WTC11 (cell line): ENCODE measurements around the gene GASK1A. TPM values are rescaled to one million over a fixed set of nuclear protein-coding genes. Genes with fewer than 3 reads are reported as not detected.

Source experiments
- ATAC-seq: fragments of 200-7000 bp; cut with Tn5 transposase; 2 replicates; pipeline ENCODE4 v1.10.0; 2021; ENCODE audit warnings: mild to moderate bottlenecking, moderate library complexity
- CTCF ChIA-PET: fragments of 300-600 bp; sonication (Branson Sonifier 250); formaldehyde crosslinking; loops from one replicate; lab custom pipeline; 2021; ENCODE audit warnings: antibody characterized with exemption; lab: Charles Lee
- POLR2A ChIA-PET: fragments of 350-600 bp; sonication (Branson Sonifier 250); formaldehyde crosslinking; loops from one replicate; lab custom pipeline; 2021; ENCODE audit warnings: antibody characterized with exemption; lab: Charles Lee
- DNase-seq: peaks from one replicate; pipeline ENCODE4 v3.0.0; 2021; ENCODE audit warnings: low spot score
- H3K27ac Mint-ChIP-seq: 2 replicates; pipeline ENCODE4 v1.8.0; 2021; ENCODE audit warnings: mixed read lengths
- H3K27me3 Mint-ChIP-seq: 2 replicates; pipeline ENCODE4 v1.8.0; 2021; ENCODE audit warnings: low read depth, mild to moderate bottlenecking, moderate library complexity, mixed read lengths
- H3K36me3 Mint-ChIP-seq: 2 replicates; pipeline ENCODE4 v1.8.0; 2021; ENCODE audit warnings: mixed read lengths
- H3K4me1 Mint-ChIP-seq: 2 replicates; pipeline ENCODE4 v1.8.0; 2022; ENCODE audit warnings: mixed read lengths
- H3K4me3 Mint-ChIP-seq: 2 replicates; pipeline ENCODE4 v1.8.0; 2021; ENCODE audit warnings: mild to moderate bottlenecking, moderate library complexity, mixed read lengths
- H3K9me3 Mint-ChIP-seq: 2 replicates; pipeline ENCODE4 v1.8.0; 2021; ENCODE audit warnings: mixed read lengths
- AR ChIP-seq: fragments of 250-450 bp; sonication (Bioruptor Pico); IDR thresholded peaks from 2 replicates; pipeline ENCODE4 v1.9.0; 2021; ENCODE audit warnings: mild to moderate bottlenecking
- ARID4B ChIP-seq: sonication (generic); formaldehyde crosslinking; IDR thresholded peaks from 2 replicates; pipeline ENCODE4 v1.8.0; 2023; ENCODE audit warnings: missing genetic modification reagents, mild to moderate bottlenecking, borderline replicate concordance
- ATF1 ChIP-seq: sonication (generic); formaldehyde crosslinking; IDR thresholded peaks from 2 replicates; pipeline ENCODE4 v1.8.1; 2023; ENCODE audit warnings: mild to moderate bottlenecking, moderate library complexity, missing genetic modification reagents
- CDX4 ChIP-seq: fragments of 250-450 bp; sonication (Bioruptor Pico); IDR thresholded peaks from 2 replicates; pipeline ENCODE4 v1.9.0; 2021; ENCODE audit warnings: moderate library complexity, mild to moderate bottlenecking, inconsistent platforms, borderline replicate concordance
- CREM ChIP-seq: sonication (generic); formaldehyde crosslinking; IDR thresholded peaks from 2 replicates; pipeline ENCODE4 v1.8.1; 2022; ENCODE audit warnings: mild to moderate bottlenecking, missing genetic modification reagents, moderate library complexity
- CTCF ChIP-seq: fragments of 200-600 bp; IDR thresholded peaks from 2 replicates; pipeline ENCODE4 v1.8.0; 2022; ENCODE audit warnings: antibody characterized with exemption
- ELF4 ChIP-seq: sonication (generic); formaldehyde crosslinking; IDR thresholded peaks from 2 replicates; pipeline ENCODE4 v1.8.1; 2022; ENCODE audit warnings: low read depth, mild to moderate bottlenecking, moderate library complexity, missing genetic modification reagents
- MXD4 ChIP-seq: fragments of 250-450 bp; sonication (Bioruptor Pico); IDR thresholded peaks from 2 replicates; pipeline ENCODE4 v1.8.0; 2021; ENCODE audit warnings: mild to moderate bottlenecking, moderate library complexity, borderline replicate concordance
- NFYB ChIP-seq: sonication (generic); formaldehyde crosslinking; conservative IDR thresholded peaks from 2 replicates; pipeline ENCODE4 v1.8.0; 2022; ENCODE audit warnings: low read depth, missing genetic modification reagents
- NR1H2 ChIP-seq: sonication (generic); formaldehyde crosslinking; IDR thresholded peaks from 2 replicates; pipeline ENCODE4 v1.9.0; 2021; ENCODE audit warnings: mild to moderate bottlenecking, moderate library complexity, missing genetic modification reagents
- OVOL2 ChIP-seq: fragments of 250-450 bp; sonication (Bioruptor Pico); IDR thresholded peaks from 2 replicates; pipeline ENCODE4 v1.9.0; 2021; ENCODE audit warnings: mild to moderate bottlenecking, borderline replicate concordance
- PRRX2 ChIP-seq: fragments of 250-450 bp; sonication (Bioruptor Pico); IDR thresholded peaks from 2 replicates; pipeline ENCODE4 v1.8.0; 2021; ENCODE audit warnings: mild to moderate bottlenecking
- RELA ChIP-seq: sonication (generic); formaldehyde crosslinking; IDR thresholded peaks from 2 replicates; pipeline ENCODE4 v1.8.1; 2022; ENCODE audit warnings: missing genetic modification reagents, mild to moderate bottlenecking, borderline replicate concordance
- STAT6 ChIP-seq: sonication (generic); formaldehyde crosslinking; conservative IDR thresholded peaks from 2 replicates; pipeline ENCODE4 v1.8.1; 2023; ENCODE audit warnings: mild to moderate bottlenecking, low read depth, missing genetic modification reagents, moderate library complexity
- TCF7 ChIP-seq: sonication (generic); formaldehyde crosslinking; IDR thresholded peaks from 2 replicates; pipeline ENCODE4 v1.8.0; 2022; ENCODE audit warnings: mild to moderate bottlenecking, low read depth, missing genetic modification reagents, moderate library complexity
- TEAD1 ChIP-seq: sonication (generic); formaldehyde crosslinking; IDR thresholded peaks from 2 replicates; pipeline ENCODE4 v1.8.0; 2022; ENCODE audit warnings: mild to moderate bottlenecking, missing genetic modification reagents
- TEAD4 ChIP-seq: sonication (generic); formaldehyde crosslinking; IDR thresholded peaks from 2 replicates; pipeline ENCODE4 v1.8.0; 2022; ENCODE audit warnings: mild to moderate bottlenecking, missing genetic modification reagents
- USF1 ChIP-seq: sonication (generic); formaldehyde crosslinking; IDR thresholded peaks from 2 replicates; pipeline ENCODE4 v1.8.0; 2022; ENCODE audit warnings: mild to moderate bottlenecking, missing genetic modification reagents
- ZNF232 ChIP-seq: sonication (generic); formaldehyde crosslinking; IDR thresholded peaks from 2 replicates; pipeline ENCODE4 v1.8.0; 2022; ENCODE audit warnings: mild to moderate bottlenecking, missing genetic modification reagents
- total RNA-seq: library from RNA; stranded (reverse); gene quantifications from 3 replicates; pipeline ENCODE4 v1.2.3, GENCODE V29; 2021

The GASK1A gene
- total RNA-seq, 1 experiment from 2014 or later: 9.6 TPM

GRCh38 chr3:43095370-43095769 lies 116.3 kb downstream of the GASK1A start (continued):
- TF ChIP-seq CTCF: no peak
- TF ChIP-seq ZNF232 (CRISPR knock-in tag): no peak

- H3K36me3 Mint-ChIP-seq: no peaks in the 10 kb centered on the region
- H3K9me3 Mint-ChIP-seq: no peaks in the 10 kb centered on the region
- no peak overlapping the region for H3K4me3 Mint-ChIP-seq
- ATAC-seq (no peak), DNase-seq (no peak)
- POLR2A ChIA-PET: no interaction called here
- H3K27me3 Mint-ChIP-seq: no peaks in the 10 kb centered on the region
- peaks cover 12% of the 10 kb centered on the region; the same call in 1 of the 2 replicates for H3K4me1 Mint-ChIP-seq
- H3K27ac Mint-ChIP-seq: no peak overlapping the region
- CTCF ChIA-PET: interaction anchor here (0.9 to 1.8 kb wide), 2 partner anchors 18 to 25 kb away, joined by 3 to 4 read pairs; no protein-coding TSS in a partner anchor
- TF ChIP-seq PRRX2 (CRISPR knock-in tag): no peak
- no peak for TF ChIP-seq STAT6 (CRISPR knock-in tag)
- TF ChIP-seq OVOL2: no peak
These were observed 117.7 kb downstream of the GASK1A start for GRCh38 chr3:43096761-43097160.

- H3K4me1 Mint-ChIP-seq: peaks cover 12% of the 10 kb centered on the region; the same call in 1 of the 2 replicates
- no peak overlapping the region for H3K27ac Mint-ChIP-seq
- ChIA-PET CTCF (interaction anchor here (0.9 to 1.8 kb wide), 2 partner anchors 17 to 26 kb away, joined by 3 to 4 read pairs; no protein-coding TSS in a partner anchor), POLR2A (no interaction called here)
- H3K27me3 Mint-ChIP-seq: no peaks in the 10 kb centered on the region
- no peak for DNase-seq
- H3K9me3 Mint-ChIP-seq: no peaks in the 10 kb centered on the region
- no peak for ATAC-seq
- no peak overlapping the region for H3K4me3 Mint-ChIP-seq
- H3K36me3 Mint-ChIP-seq: no peaks in the 10 kb centered on the region
- TF ChIP-seq TEAD1 (CRISPR knock-in tag) (no peak), ARID4B (no peak), USF1 (CRISPR knock-in tag) (no peak), TCF7 (CRISPR knock-in tag) (no peak), ELF4 (no peak), TEAD4 (CRISPR knock-in tag) (no peak), NFYB (CRISPR knock-in tag) (no peak), CREM (CRISPR knock-in tag) (no peak), PRRX2 (CRISPR knock-in tag) (no peak), AR (no peak), MXD4 (CRISPR knock-in tag) (no peak), CDX4 (CRISPR knock-in tag) (no peak), NR1H2 (no peak), RELA (CRISPR knock-in tag) (no peak), ATF1 (CRISPR knock-in tag) (no peak)
These were observed 118.4 kb downstream of the GASK1A start for GRCh38 chr3:43097400-43098080.
